Astrocyte of the spinal cord (primary cell): ENCODE measurements around the gene SREBF2.
"Not testable (repeated sequence)": the region's sequence is repeated elsewhere in the genome, so short reads cannot be mapped to it uniquely, and the experiment has no call there.

Experiments used
- DNase-seq: peaks from one replicate; pipeline ENCODE4 v3.0.0; 2011; ENCODE audit warnings: low read depth, low spot score
- H3K4me3 ChIP-seq: 2 replicates; pipeline ENCODE4 v1.5.1; 2011; ENCODE audit warnings: low read depth, mild to moderate bottlenecking, low read length, moderate library complexity
- in situ Hi-C: cut with HindIII; loops from 2 replicates; pipeline ENCODE4 v1.10.0; 2017; ENCODE audit warnings: low sequenced_read_pairs
- TF ChIP-seq, protein P1 (sequence below): IDR thresholded peaks from 2 replicates; pipeline ENCODE4 v1.5.1; 2012; ENCODE audit warnings: low read depth, mild to moderate bottlenecking, low read length, inconsistent platforms

SREBF2 gene

DNA sequence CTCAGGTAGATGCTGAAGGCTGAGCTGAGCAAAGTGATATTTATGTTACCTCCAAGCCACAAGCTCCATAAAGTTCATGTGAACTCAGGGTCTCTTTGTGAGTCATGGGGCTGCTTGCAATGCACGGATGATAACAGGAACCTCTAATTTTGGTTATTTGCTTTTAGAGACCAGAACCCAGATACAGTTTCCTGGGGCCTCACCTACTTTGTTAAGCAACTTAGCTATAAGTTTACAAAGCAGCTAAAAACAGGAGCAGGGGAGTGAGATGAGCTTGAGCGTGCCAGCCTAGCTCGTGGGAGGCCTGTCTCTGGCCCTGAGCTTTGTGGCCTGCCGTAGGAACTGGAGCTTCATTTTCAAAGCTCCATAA, 29.2 kb downstream of the SREBF2 start:
- peak; percentile 13 for DNase-seq
- TF ChIP-seq, protein P1, sequence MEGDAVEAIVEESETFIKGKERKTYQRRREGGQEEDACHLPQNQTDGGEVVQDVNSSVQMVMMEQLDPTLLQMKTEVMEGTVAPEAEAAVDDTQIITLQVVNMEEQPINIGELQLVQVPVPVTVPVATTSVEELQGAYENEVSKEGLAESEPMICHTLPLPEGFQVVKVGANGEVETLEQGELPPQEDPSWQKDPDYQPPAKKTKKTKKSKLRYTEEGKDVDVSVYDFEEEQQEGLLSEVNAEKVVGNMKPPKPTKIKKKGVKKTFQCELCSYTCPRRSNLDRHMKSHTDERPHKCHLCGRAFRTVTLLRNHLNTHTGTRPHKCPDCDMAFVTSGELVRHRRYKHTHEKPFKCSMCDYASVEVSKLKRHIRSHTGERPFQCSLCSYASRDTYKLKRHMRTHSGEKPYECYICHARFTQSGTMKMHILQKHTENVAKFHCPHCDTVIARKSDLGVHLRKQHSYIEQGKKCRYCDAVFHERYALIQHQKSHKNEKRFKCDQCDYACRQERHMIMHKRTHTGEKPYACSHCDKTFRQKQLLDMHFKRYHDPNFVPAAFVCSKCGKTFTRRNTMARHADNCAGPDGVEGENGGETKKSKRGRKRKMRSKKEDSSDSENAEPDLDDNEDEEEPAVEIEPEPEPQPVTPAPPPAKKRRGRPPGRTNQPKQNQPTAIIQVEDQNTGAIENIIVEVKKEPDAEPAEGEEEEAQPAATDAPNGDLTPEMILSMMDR, result no peak
- in situ Hi-C loops, result no loop called here
- no peak overlapping the region for H3K4me3 ChIP-seq

DNA sequence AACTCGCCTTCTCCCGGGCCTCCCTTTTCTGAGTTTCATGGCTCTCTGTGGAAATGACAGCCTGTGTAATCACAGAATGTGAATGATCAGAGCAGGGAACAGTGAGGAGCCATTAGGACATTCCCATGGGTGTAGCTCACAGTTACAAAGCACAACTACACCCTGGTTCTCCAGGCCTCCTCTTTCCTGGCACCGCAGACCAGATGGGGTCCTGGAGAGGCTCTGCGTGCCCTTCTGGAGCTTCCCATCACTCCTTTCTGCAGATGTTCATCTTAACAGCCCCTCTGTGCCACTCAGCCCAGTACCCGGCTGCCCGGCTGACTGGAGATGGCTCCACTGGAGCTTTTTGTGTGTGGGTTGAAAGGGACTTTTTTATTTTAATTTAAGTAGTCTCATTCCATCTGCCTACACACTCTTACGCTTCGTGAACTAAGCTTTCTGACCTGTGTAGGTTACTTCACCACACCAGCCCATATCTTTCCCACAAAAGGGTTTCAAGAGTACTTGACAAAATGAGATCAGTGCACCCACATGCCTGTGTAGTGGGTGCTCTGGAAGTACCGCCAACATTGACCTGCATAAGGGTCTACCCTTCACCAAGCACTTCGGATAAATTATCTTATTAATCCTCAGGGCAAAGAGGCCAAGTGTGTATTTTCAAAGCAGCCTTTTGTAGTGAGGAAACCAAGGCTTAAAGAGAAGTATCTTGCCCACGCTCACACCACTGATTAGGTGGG, 29.8 kb downstream of the SREBF2 start:
- no peak overlapping the region for H3K4me3 ChIP-seq
- no peak for DNase-seq
- TF ChIP-seq, protein P1, result no peak
- in situ Hi-C loops, result no loop called here

DNA sequence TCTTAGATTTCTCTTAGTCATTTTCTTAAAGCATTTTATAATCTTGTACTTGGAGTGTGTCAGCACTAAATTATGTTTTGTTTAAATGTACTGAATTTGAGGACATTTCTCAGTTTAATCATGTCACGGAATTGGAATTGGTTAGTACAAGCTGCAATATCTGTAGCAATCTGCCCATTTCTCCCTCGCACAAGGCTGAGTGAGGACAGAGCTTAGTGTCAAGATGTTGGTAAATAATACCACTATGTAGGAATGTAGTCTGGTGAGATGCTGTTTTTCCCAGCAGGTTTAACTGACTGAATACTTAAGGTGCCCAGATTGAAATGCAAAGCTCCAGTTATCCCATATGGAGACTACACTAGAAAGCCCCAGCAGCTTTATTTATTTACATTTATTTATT, 30.6 kb downstream of the SREBF2 start:
- in situ Hi-C loops, result no loop called here

DNA sequence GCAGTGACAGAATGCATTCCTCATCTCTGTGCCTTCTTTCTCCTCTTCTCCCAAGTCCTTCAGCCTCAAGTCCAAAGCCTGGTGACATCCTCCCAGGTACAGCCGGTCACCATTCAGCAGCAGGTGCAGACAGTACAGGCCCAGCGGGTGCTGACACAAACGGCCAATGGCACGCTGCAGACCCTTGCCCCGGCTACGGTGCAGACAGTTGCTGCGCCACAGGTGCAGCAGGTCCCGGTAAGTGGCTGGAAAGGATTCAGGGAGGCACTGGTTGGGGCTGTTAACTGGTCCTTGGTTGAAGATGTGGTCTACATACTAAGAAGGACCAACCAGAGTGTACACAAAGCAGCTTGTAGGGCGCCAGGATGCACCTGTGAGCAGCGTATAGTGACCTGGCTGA, 35.7 kb downstream of the SREBF2 start:
- TF ChIP-seq, protein P1, result no peak
- in situ Hi-C loops, result no loop called here
- DNase-seq, result no peak
- no peak overlapping the region for H3K4me3 ChIP-seq

More for the DNA sequence above, 30.6 kb downstream of the SREBF2 start:
- TF ChIP-seq, protein P1, result no peak
- H3K4me3 ChIP-seq, result no peak overlapping the region
- no peak for DNase-seq

DNA sequence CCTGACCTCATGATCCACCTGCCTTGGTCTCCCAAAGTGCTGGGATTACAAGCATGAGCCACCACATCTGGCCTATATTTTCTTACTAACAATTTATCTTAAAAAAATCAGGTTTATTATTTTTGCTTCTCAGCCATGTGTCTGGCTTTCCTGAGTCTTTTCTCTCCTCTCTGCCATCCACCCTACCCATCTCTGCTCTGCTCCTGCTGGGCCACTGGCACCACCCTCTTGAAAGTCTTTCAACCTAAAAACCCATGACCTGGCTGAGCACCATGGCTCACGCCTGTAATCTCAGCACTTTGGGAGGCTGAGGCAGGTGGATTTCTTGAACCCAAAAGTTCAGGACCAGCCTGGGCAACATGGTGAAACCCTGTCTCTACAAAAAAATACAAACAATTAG, 37.2 kb downstream of the SREBF2 start:
- in situ Hi-C loops, H3K4me3 ChIP-seq, DNase-seq: not testable (repeated sequence)

DNA sequence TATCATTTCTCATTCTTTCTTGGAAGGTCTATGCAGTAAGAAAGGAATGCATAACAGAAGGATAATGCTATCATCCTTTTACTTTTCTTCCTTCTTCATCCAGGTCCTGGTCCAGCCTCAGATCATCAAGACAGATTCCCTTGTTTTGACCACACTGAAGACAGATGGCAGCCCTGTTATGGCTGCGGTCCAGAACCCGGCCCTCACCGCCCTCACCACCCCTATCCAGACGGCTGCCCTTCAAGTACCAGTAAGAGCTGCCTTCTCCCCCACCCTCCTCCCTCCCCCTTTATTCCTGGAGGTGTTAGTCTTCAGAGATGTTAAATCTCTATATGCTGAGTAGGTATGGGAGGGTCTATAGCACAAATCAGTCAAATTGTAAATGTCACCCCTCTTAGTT, 37.9 kb downstream of the SREBF2 start:
- TF ChIP-seq, protein P1, result no peak
- no peak for DNase-seq
- in situ Hi-C loops, result no loop called here
- H3K4me3 ChIP-seq, result no peak overlapping the region

DNA sequence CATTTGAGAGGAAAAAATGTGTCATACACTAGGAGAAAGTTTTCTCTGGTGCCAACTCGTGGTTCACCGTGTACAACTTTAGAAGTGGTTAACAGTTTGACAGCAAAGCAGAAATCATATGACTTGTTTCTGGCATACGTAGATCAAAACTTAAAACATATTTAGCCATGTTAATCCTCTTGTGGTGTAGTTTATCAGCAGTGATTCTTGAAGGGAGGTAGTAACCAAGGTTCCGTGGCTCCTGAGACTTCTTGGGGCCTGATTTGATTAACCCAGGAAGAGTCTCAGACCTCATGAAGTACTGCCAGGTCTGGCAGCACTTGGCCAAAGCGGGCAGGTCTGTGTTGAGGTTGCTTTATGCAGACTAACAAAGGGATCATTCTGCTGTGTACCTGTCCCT, 40.5 kb downstream of the SREBF2 start:
- TF ChIP-seq, protein P1, result no peak
- in situ Hi-C loops, result no loop called here
- no peak for DNase-seq
- H3K4me3 ChIP-seq, result no peak overlapping the region
